Sigmoid colon (tissue), 7 donors: ENCODE results near the gene BAZ1A. TPM values are rescaled to one million over a fixed set of nuclear protein-coding genes. Genes with fewer than 3 reads are reported as not detected.
A peak's percentile ranks its signal among the peaks of the same experiment; 100 is the strongest.

ENCODE experiments used
- DNase-seq: peaks from one replicate; pipeline ENCODE4 v3.0.0-alpha.2; 2019
- H3K27ac ChIP-seq, 4 donors: fragments of 200-600 bp; sonication (generic); one replicate each; pipeline ENCODE4 v1.5.1; 2016 to 2019; ENCODE audit warnings: mild to moderate bottlenecking in 1 of 4
- H3K27me3 ChIP-seq, 3 donors: fragments of 200-600 bp; sonication (generic); one replicate each; pipeline ENCODE4 v1.5.1; 2019; ENCODE audit warnings: mild to moderate bottlenecking in 1 of 3
- H3K36me3 ChIP-seq, 4 donors: fragments of 200-600 bp; sonication (generic); one replicate each; pipeline ENCODE4 v1.5.1; 2016 to 2019
- H3K4me1 ChIP-seq, 4 donors: fragments of 200-600 bp; sonication (generic); one replicate each; pipeline ENCODE4 v1.5.1; 2017 to 2019
- H3K4me3 ChIP-seq, 4 donors: fragments of 200-600 bp; sonication (generic); one replicate each; pipeline ENCODE4 v1.5.1; 2017 to 2019; ENCODE audit warnings: mild to moderate bottlenecking in 2 of 4, moderate library complexity in 1 of 4
- H3K9me3 ChIP-seq, 4 donors: fragments of 200-600 bp in 3 of 4; sonication (generic) in 3 of 4; one replicate each; pipeline versions ENCODE4 v1.5.1 to v1.6.1; 2013 to 2019
- CTCF ChIP-seq, 4 experiments: fragments of 450-650 bp in 3 of 4; fragments of 200-600 bp in 1 of 4; IDR thresholded peaks; one replicate each; pipeline ENCODE4 v1.5.1; 2016 to 2019; ENCODE audit warnings: antibody characterized with exemption in 4 of 4, mild to moderate bottlenecking in 3 of 4, moderate library complexity in 2 of 4
- EP300 ChIP-seq, 4 donors: sonication (generic); formaldehyde crosslinking; IDR thresholded peaks; one replicate each; pipeline ENCODE4 v1.6.1; 2017; ENCODE audit warnings: antibody characterized with exemption in 4 of 4
- POLR2A ChIP-seq, 2 donors: fragments of 450-650 bp; IDR thresholded peaks; one replicate each; pipeline ENCODE4 v1.6.1; 2016; ENCODE audit warnings: antibody characterized with exemption in 2 of 2, mild to moderate bottlenecking in 2 of 2, moderate library complexity in 2 of 2
- POLR2AphosphoS5 ChIP-seq, 4 donors: sonication (generic); formaldehyde crosslinking; IDR thresholded peaks; one replicate each; pipeline ENCODE4 v1.6.1; 2017; ENCODE audit warnings: antibody characterized with exemption in 4 of 4
- WGBS, 2 donors: extraction: QIAGEN DNeasy Blood & Tissue Kit; methylation state at CpG; one replicate each; pipeline ENCODE4 v1.1.7; 2013; 5-methylcytosine and 5-hydroxymethylcytosine counted together
- intact Hi-C: fragments of 100-400 bp; cut with DNase I; formaldehyde crosslinking; loops from one replicate; pipeline ENCODE4 v1.15.1; 2023
- polyA plus RNA-seq, 3 donors: library from polyadenylated mRNA; stranded (reverse); fragments of 200-250 nt; gene quantifications; one replicate each; pipeline ENCODE4 v1.2.3, GENCODE V29; 2013
- total RNA-seq, 4 donors: library from RNA; depleted of rRNA; stranded (reverse); fragments of >200 nt; gene quantifications; one replicate each; pipeline ENCODE4 v1.1.0, GENCODE V29; 2016
- donor health status: healthy with polysubstance abuse.
- donor health status: Bipolar disorder and iron deficiency.
- donor health status: healthy.

BAZ1A gene
- total and polyA plus RNA-seq, 7 donors: 18.2 to 73.1 (median 22.4) TPM

GRCh38 chr14:34733245-34733644 is 141.9 kb downstream of the BAZ1A start:
- WGBS, 2 donors: 40 to 66% methylated on average over 3 of the region's 3 CpGs
- no peak overlapping the region for H3K4me3 ChIP-seq

GRCh38 chr14:34732802-34733201 is 142.4 kb downstream of the BAZ1A start:
- H3K4me1 ChIP-seq: no peaks in the 10 kb centered on the region

More at GRCh38 chr14:34733245-34733644, 141.9 kb downstream of the BAZ1A start:
- H3K36me3 ChIP-seq: no peaks in the 10 kb centered on the region
- H3K27me3 ChIP-seq: no peaks in the 10 kb centered on the region
- H3K27ac ChIP-seq: no peak overlapping the region
- no peaks in the 10 kb centered on the region for H3K9me3 ChIP-seq
- intact Hi-C loops: no loop called here
- DNase-seq: no peak
- H3K4me1 ChIP-seq: no peaks in the 10 kb centered on the region
- TF ChIP-seq POLR2A (IDR thresholded peaks at IDR 0.05) (no peak), POLR2AphosphoS5 (IDR thresholded peaks at IDR 0.05) (no peak), CTCF (IDR thresholded peaks at IDR 0.05) (no peak), EP300 (IDR thresholded peaks at IDR 0.05) (no peak)

GRCh38 chr14:34723867-34724266 is 151.3 kb downstream of the BAZ1A start:
- no peak for DNase-seq
- intact Hi-C loops: loop anchor here (1.0 kb wide), 1 partner anchor 52 kb away; no protein-coding TSS in a partner anchor
- Histone ChIP-seq H3K4me3 (no peak overlapping the region), H3K27ac (no peak overlapping the region), H3K27me3 (no peaks in the 10 kb centered on the region), H3K36me3 (no peaks in the 10 kb centered on the region), H3K9me3 (no peaks in the 10 kb centered on the region), H3K4me1 (peaks cover 0 to 10% (median 7%) of the 10 kb centered on the region in 4 donors)
- 91 to 95% methylated on average over 3 of the region's 3 CpGs for WGBS, 2 donors
- TF ChIP-seq CTCF (IDR thresholded peaks at IDR 0.05): no peak
- TF ChIP-seq EP300 (IDR thresholded peaks at IDR 0.05): no peak
- TF ChIP-seq POLR2A (IDR thresholded peaks at IDR 0.05): no peak
- no peak for TF ChIP-seq POLR2AphosphoS5 (IDR thresholded peaks at IDR 0.05)

More at GRCh38 chr14:34732802-34733201, 142.4 kb downstream of the BAZ1A start:
- H3K9me3 ChIP-seq: no peaks in the 10 kb centered on the region
- no peaks in the 10 kb centered on the region for H3K36me3 ChIP-seq
- intact Hi-C loops: no loop called here
- H3K4me3 ChIP-seq: no peak overlapping the region
- no peak for DNase-seq
- H3K27me3 ChIP-seq: no peaks in the 10 kb centered on the region
- WGBS, 2 donors: 63 to 74% methylated on average over 4 of the region's 4 CpGs
- no peak for TF ChIP-seq POLR2A (IDR thresholded peaks at IDR 0.05)
- no peak for TF ChIP-seq CTCF (IDR thresholded peaks at IDR 0.05)
- TF ChIP-seq EP300 (IDR thresholded peaks at IDR 0.05): no peak
- TF ChIP-seq POLR2AphosphoS5 (IDR thresholded peaks at IDR 0.05): no peak
- H3K27ac ChIP-seq: no peak overlapping the region

- H3K4me1 ChIP-seq: peaks cover 0 to 10% (median 7%) of the 10 kb centered on the region in 4 donors
- intact Hi-C loops: loop anchor here (1.0 kb wide), 1 partner anchor 51 kb away; no protein-coding TSS in a partner anchor
- no peaks in the 10 kb centered on the region for H3K9me3 ChIP-seq
- peak; percentile 67 for DNase-seq
- H3K4me3 ChIP-seq: no peak overlapping the region
- no peaks in the 10 kb centered on the region for H3K27me3 ChIP-seq
- no peak for TF ChIP-seq POLR2AphosphoS5 (IDR thresholded peaks at IDR 0.05)
- peak; percentile 67 to 88 (median 78) for TF ChIP-seq CTCF (IDR thresholded peaks at IDR 0.05)
- no peak for TF ChIP-seq POLR2A (IDR thresholded peaks at IDR 0.05)
- WGBS, 2 donors: 10 to 13% methylated on average over 10 of the region's 10 CpGs
- H3K27ac ChIP-seq: peak overlapping the region in 1 of 4 donors; percentile 26
- no peaks in the 10 kb centered on the region for H3K36me3 ChIP-seq
Measured at GRCh38 chr14:34722723-34723545, 152.2 kb downstream of the BAZ1A start.
